Hepatocyte (in vitro differentiated cells): ENCODE results near the gene UTF1. TPM values are rescaled to one million over a fixed set of nuclear protein-coding genes. Genes with fewer than 3 reads are reported as not detected.

Experiments
- DNase-seq: peaks from one replicate; pipeline ENCODE4 v3.0.0-alpha.2; 2016; ENCODE audit warnings: low spot score
- H2AFZ ChIP-seq: fragments of 200-600 bp; sonication (generic); 2 replicates; pipeline ENCODE4 v1.6.0; 2016; ENCODE audit warnings: antibody characterized with exemption, mild to moderate bottlenecking
- H3K27ac ChIP-seq: fragments of 200-600 bp; sonication (generic); 2 replicates; pipeline ENCODE4 v1.5.1; 2016; ENCODE audit warnings: mild to moderate bottlenecking
- H3K27me3 ChIP-seq: fragments of 200-600 bp; sonication (generic); 2 replicates; pipeline ENCODE4 v1.6.1; 2016
- H3K36me3 ChIP-seq: fragments of 200-600 bp; sonication (generic); replicated peaks from 2 replicates; pipeline ENCODE4 v1.5.1; 2016; ENCODE audit warnings: low read depth; ENCODE audit not compliant: insufficient read depth
- H3K4me1 ChIP-seq: fragments of 200-600 bp; sonication (generic); 2 replicates; pipeline ENCODE4 v1.5.1; 2016; ENCODE audit warnings: mild to moderate bottlenecking, moderate library complexity; ENCODE audit not compliant: insufficient read depth
- H3K4me2 ChIP-seq: fragments of 200-600 bp; sonication (generic); 2 replicates; pipeline ENCODE4 v1.6.0; 2016
- H3K4me3 ChIP-seq: fragments of 200-600 bp; sonication (generic); 2 replicates; pipeline ENCODE4 v1.5.1; 2016; ENCODE audit warnings: mild to moderate bottlenecking
- H3K79me2 ChIP-seq: fragments of 200-600 bp; sonication (generic); 2 replicates; pipeline ENCODE4 v1.6.0; 2017; ENCODE audit warnings: mild to moderate bottlenecking
- H3K9me2 ChIP-seq: fragments of 200-600 bp; sonication (generic); replicated peaks from 2 replicates; pipeline ENCODE4 v1.6.0; 2017; ENCODE audit warnings: mild to moderate bottlenecking; ENCODE audit not compliant: insufficient read depth
- H3K9me3 ChIP-seq: fragments of 200-600 bp; sonication (generic); 2 replicates; pipeline ENCODE4 v1.5.1; 2016; ENCODE audit warnings: low read depth, mild to moderate bottlenecking
- H4K20me1 ChIP-seq: fragments of 200-600 bp; sonication (generic); 2 replicates; pipeline ENCODE4 v1.6.0; 2016; ENCODE audit warnings: mild to moderate bottlenecking; ENCODE audit not compliant: insufficient read depth, poor library complexity, severe bottlenecking
- EZH2 ChIP-seq: fragments of 200-600 bp; sonication (generic); IDR thresholded peaks from 2 replicates; pipeline ENCODE4 v1.6.1; 2016; ENCODE audit warnings: antibody characterized with exemption, mild to moderate bottlenecking, borderline replicate concordance
- EZH2phosphoT487 ChIP-seq: fragments of 200-600 bp; sonication (generic); IDR thresholded peaks from one replicate; pipeline ENCODE4 v1.6.1; 2018; ENCODE audit warnings: antibody characterized with exemption, mild to moderate bottlenecking, low read depth, moderate library complexity; ENCODE audit not compliant: unreplicated experiment, severe bottlenecking
- WGBS: methylation state at CpG from one replicate; pipeline ENCODE4 v1.1.6; 2016; ENCODE audit warnings: low lambda C conversion rate; ENCODE audit errors: missing lambda C conversion rate; 5-methylcytosine and 5-hydroxymethylcytosine counted together
- polyA plus RNA-seq: library from polyadenylated mRNA; unstranded; fragments of >200 nt; fragmentation: Nextera tagmentation; extraction: Ambion mirVana; gene quantifications from 2 replicates; pipeline ENCODE4 v1.2.1, GENCODE V29; 2016
- total RNA-seq: library from RNA; depleted of rRNA; stranded (reverse); fragments of >200 nt; gene quantifications from 2 replicates; pipeline ENCODE4 v1.2.3, GENCODE V29; 2014
- TF ChIP-seq, protein P1 (sequence below): fragments of 200-600 bp; sonication (generic); IDR thresholded peaks from 2 replicates; pipeline ENCODE4 v1.5.1; 2016; ENCODE audit warnings: antibody characterized with exemption, mild to moderate bottlenecking; ENCODE audit not compliant: poor library complexity

The UTF1 gene
- total and polyA plus RNA-seq, 2 experiments from 2014 or later: not detected

GRCh38 chr10:133198621-133199487 lies 31.2 kb upstream of the UTF1 start:
- no peak overlapping the region for H2AFZ ChIP-seq
- H3K4me1 ChIP-seq: no peaks in the 10 kb centered on the region
- H3K9me3 ChIP-seq: no peaks in the 10 kb centered on the region
- H3K4me3 ChIP-seq: no peak overlapping the region
- TF ChIP-seq EZH2phosphoT487 (no peak), EZH2 (no peak)
- TF ChIP-seq, protein P1, sequence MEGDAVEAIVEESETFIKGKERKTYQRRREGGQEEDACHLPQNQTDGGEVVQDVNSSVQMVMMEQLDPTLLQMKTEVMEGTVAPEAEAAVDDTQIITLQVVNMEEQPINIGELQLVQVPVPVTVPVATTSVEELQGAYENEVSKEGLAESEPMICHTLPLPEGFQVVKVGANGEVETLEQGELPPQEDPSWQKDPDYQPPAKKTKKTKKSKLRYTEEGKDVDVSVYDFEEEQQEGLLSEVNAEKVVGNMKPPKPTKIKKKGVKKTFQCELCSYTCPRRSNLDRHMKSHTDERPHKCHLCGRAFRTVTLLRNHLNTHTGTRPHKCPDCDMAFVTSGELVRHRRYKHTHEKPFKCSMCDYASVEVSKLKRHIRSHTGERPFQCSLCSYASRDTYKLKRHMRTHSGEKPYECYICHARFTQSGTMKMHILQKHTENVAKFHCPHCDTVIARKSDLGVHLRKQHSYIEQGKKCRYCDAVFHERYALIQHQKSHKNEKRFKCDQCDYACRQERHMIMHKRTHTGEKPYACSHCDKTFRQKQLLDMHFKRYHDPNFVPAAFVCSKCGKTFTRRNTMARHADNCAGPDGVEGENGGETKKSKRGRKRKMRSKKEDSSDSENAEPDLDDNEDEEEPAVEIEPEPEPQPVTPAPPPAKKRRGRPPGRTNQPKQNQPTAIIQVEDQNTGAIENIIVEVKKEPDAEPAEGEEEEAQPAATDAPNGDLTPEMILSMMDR: no peak
- H3K4me2 ChIP-seq: no peak overlapping the region
- 90% methylated on average over 33 of the region's 54 CpGs for WGBS
- H3K79me2 ChIP-seq: no peaks in the 10 kb centered on the region
- H3K27ac ChIP-seq: no peak overlapping the region
- no peaks in the 10 kb centered on the region for H3K9me2 ChIP-seq
- no peak for DNase-seq
- no peaks in the 10 kb centered on the region for H3K36me3 ChIP-seq
- H4K20me1 ChIP-seq: no peaks in the 10 kb centered on the region
- H3K27me3 ChIP-seq: no peaks in the 10 kb centered on the region

- Histone ChIP-seq H3K9me2 (no peaks in the 10 kb centered on the region), H3K79me2 (no peaks in the 10 kb centered on the region), H3K36me3 (no peaks in the 10 kb centered on the region), H3K4me2 (no peak overlapping the region), H3K27ac (no peak overlapping the region), H3K4me3 (no peak overlapping the region), H3K9me3 (no peaks in the 10 kb centered on the region), H3K4me1 (no peaks in the 10 kb centered on the region), H3K27me3 (no peaks in the 10 kb centered on the region), H2AFZ (no peak overlapping the region), H4K20me1 (no peaks in the 10 kb centered on the region)
- no peak for DNase-seq
- 94% methylated on average over 12 of the region's 13 CpGs for WGBS
- TF ChIP-seq EZH2 (no peak), EZH2phosphoT487 (no peak)
- TF ChIP-seq, protein P1: no peak
These were observed 30.5 kb upstream of the UTF1 start for GRCh38 chr10:133199488-133199885.

- H3K9me3 ChIP-seq: no peaks in the 10 kb centered on the region
- H3K4me1 ChIP-seq: no peaks in the 10 kb centered on the region
- H3K27ac ChIP-seq: no peak overlapping the region
- TF ChIP-seq EZH2phosphoT487: no peak
- no peak overlapping the region for H3K4me3 ChIP-seq
- H3K27me3 ChIP-seq: no peaks in the 10 kb centered on the region
- H3K9me2 ChIP-seq: no peaks in the 10 kb centered on the region
- H3K79me2 ChIP-seq: no peaks in the 10 kb centered on the region
- DNase-seq: no peak
- H4K20me1 ChIP-seq: no peaks in the 10 kb centered on the region
- 82% methylated on average over 36 of the region's 38 CpGs for WGBS
- no peak overlapping the region for H3K4me2 ChIP-seq
- H2AFZ ChIP-seq: no peak overlapping the region
- no peaks in the 10 kb centered on the region for H3K36me3 ChIP-seq
These were observed 29.9 kb upstream of the UTF1 start for GRCh38 chr10:133199992-133200611.

DNA sequence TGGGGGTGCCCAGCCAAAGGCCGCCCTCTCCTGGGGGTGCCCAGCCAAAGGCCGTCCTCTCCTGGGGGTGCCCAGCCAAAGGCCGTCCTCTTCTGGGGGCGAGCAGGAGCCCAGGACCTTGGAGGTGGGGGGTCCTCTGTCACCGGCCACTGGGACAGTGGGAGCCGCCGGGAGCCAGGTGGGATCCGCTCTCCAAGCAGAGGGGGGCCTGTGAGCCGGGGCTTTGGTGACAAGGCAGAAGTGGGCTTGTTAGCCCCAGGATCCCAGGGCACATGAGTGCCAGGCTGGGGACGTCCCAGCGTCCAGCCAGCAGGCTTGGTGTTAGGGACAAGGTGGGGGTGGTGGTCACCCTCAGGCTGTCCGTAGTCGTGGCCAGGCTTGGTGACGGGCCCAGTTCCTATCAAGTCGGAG lies 29.4 kb upstream of the UTF1 start:
- no peak overlapping the region for H3K27ac ChIP-seq
- H3K4me2 ChIP-seq: no peak overlapping the region
- H3K79me2 ChIP-seq: no peaks in the 10 kb centered on the region
- no peak for TF ChIP-seq EZH2
- 94% methylated on average over 11 of the region's 15 CpGs for WGBS
- H3K9me2 ChIP-seq: no peaks in the 10 kb centered on the region
- no peaks in the 10 kb centered on the region for H3K4me1 ChIP-seq
- no peak overlapping the region for H2AFZ ChIP-seq
- H3K4me3 ChIP-seq: no peak overlapping the region
- no peaks in the 10 kb centered on the region for H4K20me1 ChIP-seq
- no peaks in the 10 kb centered on the region for H3K9me3 ChIP-seq
- no peak for DNase-seq
- H3K27me3 ChIP-seq: no peaks in the 10 kb centered on the region
- H3K36me3 ChIP-seq: no peaks in the 10 kb centered on the region
